ENCODE results near the gene TFDP2.
"Not testable (repeated sequence)": the region's sequence is repeated elsewhere in the genome, so short reads cannot be mapped to it uniquely, and the experiment has no call there.

The TFDP2 gene

GRCh38 chr3:142097099-142097843 is 52.1 kb downstream of the TFDP2 start:
- H3K4me3 ChIP-seq (ENCODE audit: low read depth, low read length): no peak overlapping the region
- no peaks in the 10 kb centered on the region for H3K36me3 ChIP-seq (ENCODE audit: control insufficient read depth, insufficient read depth, low read length)
- no peaks in the 10 kb centered on the region for H3K9me3 ChIP-seq (ENCODE audit: control insufficient read depth, insufficient read depth, low read depth, low read length)
- no peak overlapping the region for H3K27ac ChIP-seq (ENCODE audit: low read depth, low read length)
- H3K27me3 ChIP-seq (ENCODE audit: control insufficient read depth, insufficient read depth, low read length): no peaks in the 10 kb centered on the region
- H3K9ac ChIP-seq (ENCODE audit: low read length): no peak overlapping the region
- H3K4me1 ChIP-seq (ENCODE audit: control insufficient read depth, insufficient read depth, low read length): no peaks in the 10 kb centered on the region

GRCh38 chr3:142095841-142096240 is 53.5 kb downstream of the TFDP2 start:
- H3K4me3 ChIP-seq (ENCODE audit: low read depth, low read length): no peak overlapping the region
- H3K27ac ChIP-seq (ENCODE audit: low read depth, low read length): no peak overlapping the region
- no peak overlapping the region for H3K9ac ChIP-seq (ENCODE audit: low read length)
- no peaks in the 10 kb centered on the region for H3K36me3 ChIP-seq (ENCODE audit: control insufficient read depth, insufficient read depth, low read length)
- H3K27me3 ChIP-seq (ENCODE audit: control insufficient read depth, insufficient read depth, low read length): no peaks in the 10 kb centered on the region
- H3K4me1 ChIP-seq (ENCODE audit: control insufficient read depth, insufficient read depth, low read length): no peaks in the 10 kb centered on the region
- no peaks in the 10 kb centered on the region for H3K9me3 ChIP-seq (ENCODE audit: control insufficient read depth, insufficient read depth, low read depth, low read length)

DNA sequence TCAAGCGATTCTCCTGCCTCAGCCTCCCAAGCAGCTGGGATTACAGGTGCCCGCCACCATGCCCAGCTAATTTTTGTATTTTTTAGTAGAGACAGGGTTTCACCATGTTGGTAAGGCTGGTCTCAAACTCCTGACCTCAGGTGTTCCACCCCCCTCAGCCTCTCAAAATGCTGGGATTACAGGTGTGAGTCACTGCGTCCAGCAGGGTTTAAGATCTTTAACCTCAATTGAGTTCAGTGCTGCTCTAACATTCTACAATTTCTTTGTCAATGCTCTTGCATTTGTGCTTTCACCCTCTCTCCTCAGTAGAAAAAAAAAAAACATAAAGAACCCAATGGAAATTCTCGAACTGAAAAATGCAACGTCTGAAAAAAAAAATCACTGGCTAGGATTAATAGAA is 60.4 kb downstream of the TFDP2 start:
- not testable (repeated sequence) for H3K36me3 ChIP-seq (ENCODE audit: control insufficient read depth, insufficient read depth, low read length); H3K4me1 ChIP-seq (ENCODE audit: control insufficient read depth, insufficient read depth, low read length); H3K9ac ChIP-seq (ENCODE audit: low read length); H3K27ac ChIP-seq (ENCODE audit: low read depth, low read length); H3K4me3 ChIP-seq (ENCODE audit: low read depth, low read length); H3K9me3 ChIP-seq (ENCODE audit: control insufficient read depth, insufficient read depth, low read depth, low read length); H3K27me3 ChIP-seq (ENCODE audit: control insufficient read depth, insufficient read depth, low read length)

DNA sequence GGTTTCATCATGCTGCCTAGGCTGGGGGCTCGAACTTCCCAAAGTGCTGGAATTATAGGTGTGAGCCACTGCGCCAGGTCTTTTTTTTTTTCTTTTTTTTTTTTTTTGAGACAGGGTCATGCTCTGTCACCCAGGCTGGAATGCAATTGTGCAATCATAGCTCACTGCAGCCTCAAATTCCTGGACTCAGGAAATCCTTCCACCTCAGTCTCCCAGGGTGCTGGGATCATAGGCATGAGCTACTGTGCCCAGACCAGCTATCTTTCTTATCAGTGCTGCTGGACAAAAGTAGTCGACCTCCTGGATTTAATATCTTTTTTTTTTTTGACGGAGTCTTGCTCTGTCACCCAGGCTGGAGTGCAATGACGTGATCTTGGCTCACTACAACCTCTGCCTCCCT is 60.8 kb downstream of the TFDP2 start:
- Histone ChIP-seq H3K4me1 (ENCODE audit: control insufficient read depth, insufficient read depth, low read length) (no peaks in the 10 kb centered on the region), H3K36me3 (ENCODE audit: control insufficient read depth, insufficient read depth, low read length) (no peaks in the 10 kb centered on the region), H3K9ac (ENCODE audit: low read length) (no peak overlapping the region), H3K27ac (ENCODE audit: low read depth, low read length) (no peak overlapping the region), H3K4me3 (ENCODE audit: low read depth, low read length) (no peak overlapping the region), H3K9me3 (ENCODE audit: control insufficient read depth, insufficient read depth, low read depth, low read length) (no peaks in the 10 kb centered on the region), H3K27me3 (ENCODE audit: control insufficient read depth, insufficient read depth, low read length) (no peaks in the 10 kb centered on the region)

DNA sequence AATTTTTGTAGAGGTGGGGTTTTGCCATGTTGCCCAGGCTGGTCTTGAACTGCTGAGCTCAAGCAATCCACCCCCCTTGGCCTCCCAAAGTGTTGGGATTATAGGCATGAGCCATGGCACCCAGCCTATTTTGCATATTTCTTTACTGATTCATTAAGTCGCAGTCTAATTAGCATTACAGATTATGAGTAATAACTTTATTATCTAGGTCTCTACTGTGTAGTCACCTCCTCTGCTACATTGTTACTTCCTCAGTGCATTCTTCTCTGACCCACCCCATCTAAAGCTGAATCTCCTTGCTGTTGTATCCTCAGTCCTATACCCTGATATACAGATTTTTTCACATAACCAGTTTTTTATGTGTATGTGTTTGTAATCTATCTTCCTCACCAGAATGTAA is 61.7 kb downstream of the TFDP2 start:
- H3K9me3 ChIP-seq (ENCODE audit: control insufficient read depth, insufficient read depth, low read depth, low read length): no peaks in the 10 kb centered on the region
- H3K27me3 ChIP-seq (ENCODE audit: control insufficient read depth, insufficient read depth, low read length): no peaks in the 10 kb centered on the region
- no peaks in the 10 kb centered on the region for H3K36me3 ChIP-seq (ENCODE audit: control insufficient read depth, insufficient read depth, low read length)
- H3K4me1 ChIP-seq (ENCODE audit: control insufficient read depth, insufficient read depth, low read length): no peaks in the 10 kb centered on the region
- H3K27ac ChIP-seq (ENCODE audit: low read depth, low read length): no peak overlapping the region
- H3K9ac ChIP-seq (ENCODE audit: low read length): no peak overlapping the region
- H3K4me3 ChIP-seq (ENCODE audit: low read depth, low read length): no peak overlapping the region

- no peaks in the 10 kb centered on the region for H3K36me3 ChIP-seq (ENCODE audit: control insufficient read depth, insufficient read depth, low read length)
- no peaks in the 10 kb centered on the region for H3K9me3 ChIP-seq (ENCODE audit: control insufficient read depth, insufficient read depth, low read depth, low read length)
- H3K4me3 ChIP-seq (ENCODE audit: low read depth, low read length): no peak overlapping the region
- H3K4me1 ChIP-seq (ENCODE audit: control insufficient read depth, insufficient read depth, low read length): no peaks in the 10 kb centered on the region
- no peak overlapping the region for H3K27ac ChIP-seq (ENCODE audit: low read depth, low read length)
- no peaks in the 10 kb centered on the region for H3K27me3 ChIP-seq (ENCODE audit: control insufficient read depth, insufficient read depth, low read length)
- no peak overlapping the region for H3K9ac ChIP-seq (ENCODE audit: low read length)
Observed at GRCh38 chr3:142086581-142087090, 62.7 kb downstream of the TFDP2 start.

GRCh38 chr3:142081178-142081577 is 68.2 kb downstream of the TFDP2 start:
- H3K27ac ChIP-seq (ENCODE audit: low read depth, low read length): no peak overlapping the region
- H3K9me3 ChIP-seq (ENCODE audit: control insufficient read depth, insufficient read depth, low read depth, low read length): no peaks in the 10 kb centered on the region
- no peaks in the 10 kb centered on the region for H3K4me1 ChIP-seq (ENCODE audit: control insufficient read depth, insufficient read depth, low read length)
- H3K4me3 ChIP-seq (ENCODE audit: low read depth, low read length): no peak overlapping the region
- no peaks in the 10 kb centered on the region for H3K36me3 ChIP-seq (ENCODE audit: control insufficient read depth, insufficient read depth, low read length)
- no peak overlapping the region for H3K9ac ChIP-seq (ENCODE audit: low read length)
- no peaks in the 10 kb centered on the region for H3K27me3 ChIP-seq (ENCODE audit: control insufficient read depth, insufficient read depth, low read length)

DNA sequence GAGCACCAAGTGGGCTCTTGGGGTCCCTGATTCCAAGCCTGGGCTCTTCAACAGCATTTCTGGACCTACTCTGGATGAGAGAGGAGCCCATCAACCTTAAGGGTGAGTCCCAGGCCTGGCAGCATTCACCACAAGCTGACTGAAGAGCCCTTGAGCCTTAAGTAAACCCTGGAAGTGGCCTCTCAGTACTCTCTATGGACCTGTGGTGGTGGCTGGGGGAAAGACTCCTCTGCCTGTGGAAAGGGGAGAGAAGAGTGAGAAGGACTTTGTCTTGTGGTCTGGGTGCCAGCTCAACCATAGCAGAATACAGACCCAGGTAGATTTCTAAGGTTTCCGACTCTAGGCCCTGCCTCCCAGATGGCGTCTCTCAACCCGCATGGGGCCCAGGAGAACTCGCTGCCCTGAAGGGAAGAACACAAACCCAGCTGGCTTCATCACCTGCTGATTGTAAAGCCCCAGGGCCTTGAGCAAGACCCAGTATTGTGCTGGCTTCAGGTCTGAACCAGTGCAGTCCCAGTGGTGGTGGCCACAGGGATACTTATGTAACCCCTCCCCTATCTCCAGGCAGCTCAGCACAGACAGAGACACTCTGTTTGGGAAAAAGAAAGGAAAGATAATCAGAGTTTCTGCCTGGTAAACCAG is 71.4 kb downstream of the TFDP2 start:
- H3K9me3 ChIP-seq (ENCODE audit: control insufficient read depth, insufficient read depth, low read depth, low read length): no peaks in the 10 kb centered on the region
- no peaks in the 10 kb centered on the region for H3K36me3 ChIP-seq (ENCODE audit: control insufficient read depth, insufficient read depth, low read length)
- no peak overlapping the region for H3K4me3 ChIP-seq (ENCODE audit: low read depth, low read length)
- no peaks in the 10 kb centered on the region for H3K4me1 ChIP-seq (ENCODE audit: control insufficient read depth, insufficient read depth, low read length)
- no peaks in the 10 kb centered on the region for H3K27me3 ChIP-seq (ENCODE audit: control insufficient read depth, insufficient read depth, low read length)
- H3K9ac ChIP-seq (ENCODE audit: low read length): no peak overlapping the region
- H3K27ac ChIP-seq (ENCODE audit: low read depth, low read length): no peak overlapping the region

DNA sequence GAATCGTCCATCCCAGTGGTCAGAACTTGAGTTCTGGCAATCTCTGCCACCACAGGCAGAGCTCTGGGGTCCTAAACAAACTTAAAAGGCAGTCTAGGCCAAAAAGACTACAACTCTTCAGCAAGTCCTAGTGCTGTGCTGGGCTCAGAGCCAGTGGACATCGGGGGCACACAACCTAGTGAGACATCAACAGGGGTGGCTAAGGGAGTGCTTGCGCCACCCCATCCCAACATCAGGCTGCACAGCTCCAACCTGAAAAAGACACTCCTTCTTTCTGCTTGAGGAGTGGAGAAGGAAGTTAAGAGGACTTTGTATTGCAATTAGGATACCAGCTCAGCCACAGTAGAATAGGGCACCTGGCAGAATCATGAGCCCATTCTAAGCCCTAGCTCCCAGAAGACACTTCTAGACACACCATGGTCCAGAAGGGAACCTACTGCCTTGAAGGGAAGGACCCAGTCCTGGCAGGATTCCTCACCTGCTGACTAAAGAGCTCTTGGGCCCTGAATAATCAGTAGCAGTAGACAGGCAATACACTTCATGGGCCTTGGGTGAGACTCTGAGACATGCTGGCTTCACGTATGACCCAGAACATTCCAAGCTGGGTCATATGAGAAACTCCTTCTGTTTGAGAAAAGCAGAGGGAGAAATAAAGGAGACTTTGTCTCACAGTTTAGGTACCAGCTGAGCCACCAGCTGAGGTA is 72.0 kb downstream of the TFDP2 start:
- H3K27me3 ChIP-seq (ENCODE audit: control insufficient read depth, insufficient read depth, low read length): no peaks in the 10 kb centered on the region
- no peaks in the 10 kb centered on the region for H3K9me3 ChIP-seq (ENCODE audit: control insufficient read depth, insufficient read depth, low read depth, low read length)
- H3K27ac ChIP-seq (ENCODE audit: low read depth, low read length): no peak overlapping the region
- no peak overlapping the region for H3K9ac ChIP-seq (ENCODE audit: low read length)
- no peaks in the 10 kb centered on the region for H3K4me1 ChIP-seq (ENCODE audit: control insufficient read depth, insufficient read depth, low read length)
- H3K36me3 ChIP-seq (ENCODE audit: control insufficient read depth, insufficient read depth, low read length): no peaks in the 10 kb centered on the region
- no peak overlapping the region for H3K4me3 ChIP-seq (ENCODE audit: low read depth, low read length)

GRCh38 chr3:142075656-142076055 is 73.7 kb downstream of the TFDP2 start:
- H3K9me3 ChIP-seq (ENCODE audit: control insufficient read depth, insufficient read depth, low read depth, low read length); H3K4me3 ChIP-seq (ENCODE audit: low read depth, low read length); H3K27ac ChIP-seq (ENCODE audit: low read depth, low read length); H3K9ac ChIP-seq (ENCODE audit: low read length); H3K36me3 ChIP-seq (ENCODE audit: control insufficient read depth, insufficient read depth, low read length); H3K27me3 ChIP-seq (ENCODE audit: control insufficient read depth, insufficient read depth, low read length); H3K4me1 ChIP-seq (ENCODE audit: control insufficient read depth, insufficient read depth, low read length): not testable (repeated sequence)

- H3K9me3 ChIP-seq (ENCODE audit: control insufficient read depth, insufficient read depth, low read depth, low read length): no peaks in the 10 kb centered on the region
- no peaks in the 10 kb centered on the region for H3K4me1 ChIP-seq (ENCODE audit: control insufficient read depth, insufficient read depth, low read length)
- H3K9ac ChIP-seq (ENCODE audit: low read length): no peak overlapping the region
- H3K27me3 ChIP-seq (ENCODE audit: control insufficient read depth, insufficient read depth, low read length): no peaks in the 10 kb centered on the region
- H3K36me3 ChIP-seq (ENCODE audit: control insufficient read depth, insufficient read depth, low read length): no peaks in the 10 kb centered on the region
- no peak overlapping the region for H3K4me3 ChIP-seq (ENCODE audit: low read depth, low read length)
- no peak overlapping the region for H3K27ac ChIP-seq (ENCODE audit: low read depth, low read length)
Observed at GRCh38 chr3:142072816-142073215, 76.5 kb downstream of the TFDP2 start.
